ENCODE results near the gene ZNF221.

Gene ZNF221

GRCh38 chr19:43983912-43984686, 33.1 kb downstream of the ZNF221 start, which contains the start of gene ZNF155:
ZNF155 (plus strand) TSS chr19:43984188; CDS start chr19:43988544, 4,356 bp downstream.
- no peak for TF ChIP-seq CTCF (IDR thresholded peaks at IDR 0.05; ENCODE audit: control extremely low read depth, extremely low read depth, low read depth, missing control alignments)
- peak; percentile 85 for DNase-seq (ENCODE audit: extremely low spot score)
- CTCF ChIA-PET, result interaction anchor here (1.2 to 1.5 kb wide), 2 partner anchors 9 to 111 kb away, joined by 3 read pairs; no protein-coding TSS in a partner anchor
- POLR2A ChIA-PET, result interaction anchor here (0.5 kb wide), 1 partner anchor 228 kb away, joined by 4 read pairs; the partner anchor contains the start of gene ZNF227

GRCh38 chr19:43984687-43985000, 33.6 kb downstream of the ZNF221 start:
- POLR2A ChIA-PET, result no interaction called here
- CTCF ChIA-PET, result interaction anchor here (1.2 to 1.5 kb wide), 2 partner anchors 9 to 111 kb away, joined by 3 read pairs; no protein-coding TSS in a partner anchor
- DNase-seq (ENCODE audit: extremely low spot score), result no peak
- TF ChIP-seq CTCF (IDR thresholded peaks at IDR 0.05; ENCODE audit: control extremely low read depth, extremely low read depth, low read depth, missing control alignments), result no peak

- DNase-seq (ENCODE audit: extremely low spot score), result no peak
- no peak for TF ChIP-seq CTCF (IDR thresholded peaks at IDR 0.05; ENCODE audit: control extremely low read depth, extremely low read depth, low read depth, missing control alignments)
- ChIA-PET CTCF (no interaction called here), POLR2A (no interaction called here)
These were observed 46.7 kb downstream of the ZNF221 start for GRCh38 chr19:43997631-43998290.

GRCh38 chr19:44002212-44002565, 51.2 kb downstream of the ZNF221 start:
- TF ChIP-seq CTCF (IDR thresholded peaks at IDR 0.05; ENCODE audit: control extremely low read depth, extremely low read depth, low read depth, missing control alignments), result no peak
- ChIA-PET POLR2A (no interaction called here), CTCF (interaction anchor here (0.7 kb wide), 1 partner anchor 13 kb away, joined by 3 read pairs; no protein-coding TSS in a partner anchor)
- DNase-seq (ENCODE audit: extremely low spot score), result no peak

GRCh38 chr19:44002566-44003460, 51.8 kb downstream of the ZNF221 start, which contains the start of gene ZNF230:
ZNF230 (plus strand) TSS chr19:44002957; CDS start chr19:44007079, 4,122 bp downstream.
- no peak for TF ChIP-seq CTCF (IDR thresholded peaks at IDR 0.05; ENCODE audit: control extremely low read depth, extremely low read depth, low read depth, missing control alignments)
- peak; percentile 87 for DNase-seq (ENCODE audit: extremely low spot score)
- CTCF ChIA-PET, result interaction anchor here (0.7 to 1.2 kb wide), 3 partner anchors 14 to 92 kb away, joined by 3 read pairs; no protein-coding TSS in a partner anchor
- POLR2A ChIA-PET, result no interaction called here

All from GM10248 (cell line).